H7 (cell line): ENCODE results near the gene GADD45G. TPM values are rescaled to one million over a fixed set of nuclear protein-coding genes. Genes with fewer than 3 reads are reported as not detected.

ENCODE experiments used
- DNase-seq: peaks from one replicate; pipeline ENCODE4 v3.0.0; 2012
- H3K27me3 ChIP-seq: 2 replicates; pipeline ENCODE4 v1.6.0; 2011; ENCODE audit warnings: mild to moderate bottlenecking, low read length; ENCODE audit not compliant: control insufficient read depth, insufficient read depth
- H3K36me3 ChIP-seq: replicated peaks from 2 replicates; pipeline ENCODE4 v1.5.1; 2011; ENCODE audit warnings: low read length; ENCODE audit not compliant: control insufficient read depth, insufficient read depth
- H3K4me3 ChIP-seq: 2 replicates; pipeline ENCODE4 v1.5.1; 2011; ENCODE audit warnings: low read depth, mild to moderate bottlenecking, control low read depth, low read length, moderate library complexity; ENCODE audit not compliant: insufficient read depth
- total RNA-seq: library from RNA; depleted of rRNA; stranded (reverse); fragments of >200 nt; shearing (Covaris generic); gene quantifications from 2 replicates; pipeline ENCODE4 v1.2.3, GENCODE V29; 2014

The GADD45G gene
- total RNA-seq, 1 experiment from 2014 or later = 3.7 TPM

- Histone ChIP-seq H3K27me3 (no peaks in the 10 kb centered on the region), H3K4me3 (no peak overlapping the region), H3K36me3 (no peaks in the 10 kb centered on the region)
- DNase-seq = no peak
These were observed 22.0 kb downstream of the GADD45G start for GRCh38 chr9:89626741-89627265.

- no peak for DNase-seq
- Histone ChIP-seq H3K4me3 (no peak overlapping the region), H3K27me3 (no peaks in the 10 kb centered on the region), H3K36me3 (no peaks in the 10 kb centered on the region)
These were observed 23.8 kb downstream of the GADD45G start for GRCh38 chr9:89628601-89629000.

GRCh38 chr9:89629081-89629976, 24.5 kb downstream of the GADD45G start:
- no peaks in the 10 kb centered on the region for H3K27me3 ChIP-seq
- no peaks in the 10 kb centered on the region for H3K36me3 ChIP-seq
- no peak overlapping the region for H3K4me3 ChIP-seq
- DNase-seq = no peak

- DNase-seq = no peak
- H3K36me3 ChIP-seq = no peaks in the 10 kb centered on the region
These were observed 25.7 kb downstream of the GADD45G start for GRCh38 chr9:89630508-89630907.

GRCh38 chr9:89631384-89631783, 26.6 kb downstream of the GADD45G start:
- Histone ChIP-seq H3K36me3 (no peaks in the 10 kb centered on the region), H3K4me3 (no peak overlapping the region), H3K27me3 (no peaks in the 10 kb centered on the region)
- no peak for DNase-seq

More at GRCh38 chr9:89630508-89630907, 25.7 kb downstream of the GADD45G start:
- no peaks in the 10 kb centered on the region for H3K27me3 ChIP-seq
- no peak overlapping the region for H3K4me3 ChIP-seq

GRCh38 chr9:89632192-89632733, 27.5 kb downstream of the GADD45G start:
- Histone ChIP-seq H3K36me3 (no peaks in the 10 kb centered on the region), H3K4me3 (no peak overlapping the region), H3K27me3 (no peaks in the 10 kb centered on the region)
- DNase-seq = no peak

GRCh38 chr9:89632736-89633135, 27.9 kb downstream of the GADD45G start:
- H3K4me3 ChIP-seq = no peak overlapping the region
- DNase-seq = no peak
- no peaks in the 10 kb centered on the region for H3K27me3 ChIP-seq
- H3K36me3 ChIP-seq = no peaks in the 10 kb centered on the region

- Histone ChIP-seq H3K27me3 (no peaks in the 10 kb centered on the region), H3K4me3 (no peak overlapping the region), H3K36me3 (no peaks in the 10 kb centered on the region)
- no peak for DNase-seq
These were observed 28.6 kb downstream of the GADD45G start for GRCh38 chr9:89633404-89633803.

GRCh38 chr9:89633920-89634319, 29.1 kb downstream of the GADD45G start:
- DNase-seq = no peak
- Histone ChIP-seq H3K36me3 (no peaks in the 10 kb centered on the region), H3K4me3 (no peak overlapping the region), H3K27me3 (no peaks in the 10 kb centered on the region)

GRCh38 chr9:89634995-89635742, 30.4 kb downstream of the GADD45G start:
- DNase-seq = no peak
- Histone ChIP-seq H3K36me3 (no peaks in the 10 kb centered on the region), H3K27me3 (no peaks in the 10 kb centered on the region), H3K4me3 (no peak overlapping the region)

GRCh38 chr9:89635816-89636215, 31.0 kb downstream of the GADD45G start:
- no peaks in the 10 kb centered on the region for H3K27me3 ChIP-seq
- DNase-seq = no peak
- no peaks in the 10 kb centered on the region for H3K36me3 ChIP-seq
- H3K4me3 ChIP-seq = no peak overlapping the region

GRCh38 chr9:89637787-89638186, 33.0 kb downstream of the GADD45G start:
- no peak for DNase-seq
- Histone ChIP-seq H3K36me3 (no peaks in the 10 kb centered on the region), H3K4me3 (no peak overlapping the region), H3K27me3 (no peaks in the 10 kb centered on the region)

GRCh38 chr9:89638359-89638758, 33.5 kb downstream of the GADD45G start:
- Histone ChIP-seq H3K27me3 (no peaks in the 10 kb centered on the region), H3K4me3 (no peak overlapping the region), H3K36me3 (no peaks in the 10 kb centered on the region)
- no peak for DNase-seq

GRCh38 chr9:89638893-89639292, 34.1 kb downstream of the GADD45G start:
- Histone ChIP-seq H3K36me3 (no peaks in the 10 kb centered on the region), H3K27me3 (no peaks in the 10 kb centered on the region), H3K4me3 (no peak overlapping the region)
- no peak for DNase-seq
